GM19099 (cell line): ENCODE data around the gene AGAP3.

ENCODE experiments used
- POLR2A ChIP-seq: IDR thresholded peaks from 3 replicates; pipeline ENCODE4 v1.6.1; 2011; ENCODE audit warnings: low read depth; ENCODE audit not compliant: insufficient read length; ENCODE audit errors: extremely low read depth

AGAP3 gene

DNA sequence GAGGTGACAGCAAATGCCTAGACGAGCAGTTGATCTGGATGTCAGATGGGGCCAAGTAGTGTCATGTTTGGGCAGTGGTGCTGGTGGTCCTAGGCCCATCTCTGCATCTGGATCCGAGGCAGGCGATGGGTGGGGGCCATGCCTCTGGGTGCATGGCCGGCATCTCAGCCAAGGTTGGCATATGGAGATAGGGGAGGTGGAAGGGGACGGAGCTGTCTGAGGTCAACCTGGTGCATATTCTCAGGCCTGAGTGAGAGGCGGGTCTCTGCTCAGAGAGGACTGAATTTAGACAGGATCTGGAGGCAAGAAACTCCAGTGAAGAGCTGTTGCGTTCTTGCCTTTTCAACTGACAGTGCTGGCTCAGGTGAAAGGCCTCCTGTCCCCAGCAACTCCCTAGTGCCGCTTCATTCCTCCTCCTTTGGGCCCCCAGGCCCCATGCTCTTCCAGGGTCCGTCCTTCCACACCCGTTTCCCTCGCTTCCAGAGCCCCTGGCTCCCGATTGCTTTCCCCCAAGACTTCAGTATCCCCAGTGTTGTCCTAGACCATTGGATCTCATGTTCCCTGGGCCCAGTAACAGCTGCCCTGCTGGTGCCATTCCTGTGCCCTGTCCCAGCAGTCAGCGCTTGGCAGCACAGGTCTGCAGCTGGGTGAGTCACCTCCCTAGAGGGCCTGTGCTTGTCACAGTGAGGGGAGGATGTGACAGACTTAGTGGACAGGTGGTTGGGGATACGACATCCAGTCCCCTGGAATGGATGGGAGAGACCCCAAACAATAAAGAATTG, 48.7 kb downstream of the AGAP3 start:
- TF ChIP-seq POLR2A: no peak

DNA sequence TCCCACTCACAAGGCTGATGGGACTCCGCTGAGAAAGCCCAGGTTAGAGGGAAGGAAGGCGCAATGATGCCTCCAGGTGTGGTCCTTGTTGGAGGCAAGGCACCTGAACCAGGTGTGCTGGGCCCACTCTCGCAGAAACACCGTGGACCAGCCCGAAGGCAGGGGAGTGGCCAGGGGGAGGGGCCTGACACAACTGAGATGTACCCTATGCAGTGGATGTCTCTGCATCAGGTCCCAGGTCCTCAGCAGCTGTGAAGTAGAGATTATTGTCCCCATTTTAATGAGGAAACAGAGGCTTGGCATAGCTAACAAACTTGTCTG, 49.2 kb downstream of the AGAP3 start:
- no peak for TF ChIP-seq POLR2A

DNA sequence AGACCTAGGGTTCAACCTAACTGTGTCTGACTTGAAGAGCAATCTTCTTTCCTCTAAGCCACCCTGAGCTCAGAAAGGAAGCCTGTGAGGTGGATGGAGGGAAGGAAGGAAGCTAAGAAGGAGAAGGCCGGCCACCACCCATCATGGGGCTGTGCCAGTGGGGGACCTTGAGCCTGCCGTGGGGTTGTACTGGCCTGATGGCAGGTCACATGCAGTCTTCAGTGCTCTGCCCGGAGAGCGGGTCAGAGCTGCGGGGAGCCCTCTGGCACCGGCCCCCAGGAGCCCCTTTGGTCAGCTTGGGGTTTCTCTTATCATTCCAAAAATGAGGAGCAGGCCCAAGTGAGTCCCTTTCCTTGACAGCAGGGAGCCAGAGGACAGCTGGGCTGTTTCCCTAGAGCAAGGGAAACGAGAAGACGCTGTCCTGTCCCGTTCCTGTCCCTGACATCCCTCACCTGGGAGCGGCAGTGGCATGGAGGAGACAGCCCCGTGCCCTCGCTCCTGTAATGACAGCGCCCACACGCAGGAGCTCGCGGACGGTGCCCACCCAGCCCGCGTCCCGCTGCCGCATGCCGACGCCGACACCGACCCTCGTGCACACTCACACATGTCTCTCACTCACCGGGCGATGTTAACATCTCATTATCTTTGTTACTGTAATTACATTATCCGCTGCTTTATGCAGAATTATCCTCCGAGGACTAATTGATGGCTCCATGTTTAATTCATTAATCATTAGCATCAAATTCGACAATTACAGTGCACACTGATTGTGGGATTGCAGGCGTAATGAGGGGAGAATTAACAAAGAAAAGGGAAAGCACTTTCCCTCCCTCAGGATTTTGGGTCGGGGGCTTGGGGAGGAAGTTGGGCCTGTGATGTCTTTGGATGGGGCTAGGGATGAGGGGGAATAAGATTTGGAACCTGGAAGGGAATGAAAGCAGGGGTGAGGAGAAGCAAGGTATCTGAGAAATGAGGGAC, 49.9 kb downstream of the AGAP3 start:
- no peak for TF ChIP-seq POLR2A

DNA sequence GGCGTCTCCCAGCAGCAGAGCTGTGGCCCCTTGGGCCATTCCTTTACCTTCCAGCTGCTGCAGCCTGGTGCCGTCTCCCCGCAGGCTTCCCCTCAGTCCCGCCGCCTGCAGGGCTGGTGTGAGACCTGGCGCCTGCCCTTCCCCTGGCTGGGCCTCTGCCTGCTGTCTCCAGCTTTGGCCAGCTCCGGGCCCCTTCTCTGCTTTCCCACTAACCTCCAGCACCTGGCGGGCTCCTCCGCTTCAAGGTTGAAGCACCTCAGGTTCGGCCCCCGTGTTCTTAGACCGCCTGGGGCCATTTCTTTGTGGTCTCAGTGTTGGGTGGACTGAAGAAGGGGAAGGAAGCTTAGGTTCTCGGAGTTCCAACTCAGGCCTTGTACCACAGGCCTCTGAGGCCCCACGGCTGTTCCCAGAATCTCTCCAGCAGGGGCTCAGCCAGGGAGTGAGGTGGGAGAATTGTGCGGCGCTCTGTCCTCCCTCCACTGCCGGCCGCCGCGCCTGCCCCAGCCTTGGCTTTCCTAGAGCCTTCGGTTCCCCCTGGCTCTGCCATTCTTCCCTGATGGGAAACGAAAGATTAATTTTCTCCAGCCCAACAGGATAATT, 50.9 kb downstream of the AGAP3 start:
- TF ChIP-seq POLR2A: no peak

DNA sequence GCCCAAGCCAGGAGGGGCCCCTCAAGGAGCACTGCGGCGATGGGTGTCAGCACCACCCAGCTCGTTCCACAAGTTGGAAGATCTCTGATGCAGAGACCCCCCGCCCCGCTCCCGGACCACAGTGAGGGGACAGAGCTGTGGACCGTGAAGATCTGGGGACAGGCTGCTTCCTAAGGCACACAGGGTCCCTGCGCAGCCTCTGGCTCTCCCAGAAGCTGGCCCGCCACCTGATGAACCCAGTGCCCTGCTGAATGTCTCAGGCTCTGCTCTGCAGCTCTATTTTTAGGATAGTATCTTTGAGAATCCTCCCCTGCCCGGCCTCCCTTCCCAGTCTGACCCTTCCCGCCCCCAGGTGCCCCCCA, 51.5 kb downstream of the AGAP3 start:
- no peak for TF ChIP-seq POLR2A

DNA sequence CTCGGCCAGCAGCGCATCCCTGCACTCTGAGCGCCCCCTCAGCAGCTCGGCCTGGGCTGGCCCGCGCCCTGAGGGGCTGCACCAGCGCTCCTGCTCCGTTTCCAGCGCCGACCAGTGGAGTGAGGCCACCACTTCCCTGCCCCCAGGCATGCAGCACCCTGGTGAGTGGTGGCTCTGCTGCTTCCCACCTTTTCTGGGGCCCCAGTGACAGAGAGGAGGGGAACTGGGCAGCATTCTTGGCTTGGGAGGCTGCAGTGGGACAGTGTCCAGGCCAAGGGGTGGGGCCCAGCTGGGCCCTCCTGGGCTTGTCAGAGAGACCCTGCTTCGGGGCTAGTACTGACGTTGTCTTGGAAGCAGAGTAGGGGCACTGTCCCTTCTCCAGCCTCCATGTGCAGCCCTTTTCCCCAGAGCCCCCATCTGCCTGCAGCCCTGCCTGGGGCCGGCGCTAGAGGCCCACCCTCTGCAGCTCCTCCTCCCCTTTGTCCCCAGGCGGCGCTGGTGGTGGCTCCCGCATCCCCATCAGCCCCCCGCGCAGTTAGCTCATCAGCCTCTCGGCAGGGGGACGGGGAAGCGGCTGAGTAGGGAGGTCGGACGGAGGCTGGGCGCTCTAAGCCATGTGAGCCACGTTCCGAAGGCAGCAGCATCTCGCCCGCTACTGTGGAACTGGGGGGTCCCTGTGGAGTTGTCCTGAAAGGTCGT, 52.0 kb downstream of the AGAP3 start:
- TF ChIP-seq POLR2A: no peak

DNA sequence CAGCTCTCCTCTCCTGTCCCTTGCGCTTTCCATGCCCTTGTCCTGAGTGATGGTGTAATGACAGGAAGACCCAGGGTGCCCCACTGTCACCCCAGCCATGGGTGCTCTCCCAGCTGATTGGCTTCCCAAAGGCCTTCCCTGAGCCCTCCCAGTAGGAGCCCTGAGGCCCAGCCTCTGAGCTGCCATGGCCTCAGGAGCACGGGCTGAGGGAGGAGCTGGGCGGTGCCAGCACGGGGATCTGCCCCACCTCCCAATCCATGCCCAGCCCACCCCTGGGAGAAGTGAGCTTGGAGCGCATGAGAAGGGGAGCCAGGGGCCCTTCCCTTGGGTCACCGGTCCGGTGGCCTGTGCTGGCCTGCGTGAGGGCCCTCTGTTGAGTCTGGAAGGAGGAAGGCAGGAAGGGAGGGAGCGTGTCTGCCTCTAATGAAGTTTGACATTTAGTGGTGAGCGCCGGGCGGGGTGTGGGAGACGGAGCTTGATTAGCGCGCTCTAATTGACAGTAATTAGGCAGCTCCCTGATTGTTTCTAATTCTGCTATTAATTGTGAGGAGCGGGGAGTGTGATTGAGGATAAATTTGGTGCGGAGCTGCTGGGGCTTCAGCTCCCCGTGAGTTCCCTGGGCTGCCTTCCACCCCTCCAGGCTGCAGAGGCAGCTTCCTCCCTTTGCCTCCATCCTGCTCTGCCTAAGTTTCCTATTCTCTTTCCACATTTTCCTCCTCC, 53.0 kb downstream of the AGAP3 start:
- TF ChIP-seq POLR2A: no peak

DNA sequence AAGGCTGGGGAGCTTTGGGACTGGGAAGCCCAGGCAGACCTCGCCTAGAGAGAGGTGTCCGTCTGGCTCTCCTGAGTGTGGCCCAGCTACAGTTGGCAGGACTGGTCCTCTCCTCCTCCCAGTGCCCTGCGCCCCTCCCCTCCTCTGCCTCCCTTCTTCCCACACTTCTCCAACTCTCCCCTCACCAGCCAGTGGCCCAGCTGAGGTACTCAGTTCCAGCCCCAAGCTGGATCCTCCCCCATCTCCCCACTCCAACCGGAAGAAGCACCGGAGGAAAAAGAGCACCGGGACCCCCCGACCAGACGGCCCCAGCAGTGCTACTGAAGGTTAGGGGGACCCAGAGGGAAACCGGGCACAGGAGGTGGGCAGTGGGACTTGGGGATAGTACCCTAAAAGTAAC, 53.5 kb downstream of the AGAP3 start:
- TF ChIP-seq POLR2A: no peak

DNA sequence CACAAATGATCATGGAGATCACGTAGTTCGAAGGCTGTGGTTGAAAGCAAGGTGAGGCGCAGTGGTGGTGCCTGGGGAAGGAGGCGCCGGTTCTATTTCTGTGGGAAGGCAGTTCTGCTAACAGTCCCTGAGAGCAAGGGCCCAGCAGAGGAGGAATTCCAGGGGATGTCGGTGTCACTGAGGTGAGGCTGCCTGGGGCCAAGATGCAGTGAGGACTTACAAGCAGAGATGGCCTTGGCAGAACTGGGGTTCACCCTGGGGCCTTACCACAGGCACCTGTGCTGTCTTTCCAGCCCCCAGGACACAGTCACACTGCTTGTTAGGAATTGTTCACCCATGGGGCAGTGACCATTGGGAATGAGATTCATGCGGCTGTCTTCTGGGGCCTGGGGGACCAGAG, 54.6 kb downstream of the AGAP3 start:
- TF ChIP-seq POLR2A: no peak

DNA sequence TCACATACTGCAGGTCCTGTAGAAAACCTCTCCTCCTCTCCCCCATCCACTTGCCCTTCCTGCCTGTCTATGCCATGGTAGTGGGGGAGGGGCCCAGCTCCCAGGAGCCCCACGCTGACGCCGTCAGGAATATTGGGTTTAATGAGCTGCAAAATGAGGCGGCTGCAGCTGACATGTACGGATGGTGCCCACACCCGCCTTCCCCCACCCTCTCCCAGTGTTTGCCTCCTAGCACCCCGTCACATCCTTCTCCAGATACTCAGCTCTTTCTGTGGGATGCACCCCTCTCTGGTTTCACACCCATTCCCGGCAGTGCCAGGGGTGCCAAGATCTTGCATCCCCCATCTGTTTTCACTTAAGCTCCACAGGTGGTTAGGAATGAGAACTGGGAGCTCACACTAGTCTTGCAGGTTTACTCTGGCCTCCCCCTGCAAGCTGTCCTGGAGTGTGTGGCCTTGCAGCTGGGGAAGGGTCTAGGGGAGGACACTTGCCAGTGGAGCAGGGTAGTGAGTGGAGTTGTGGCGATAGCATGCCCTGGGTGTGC, 55.1 kb downstream of the AGAP3 start:
- no peak for TF ChIP-seq POLR2A

DNA sequence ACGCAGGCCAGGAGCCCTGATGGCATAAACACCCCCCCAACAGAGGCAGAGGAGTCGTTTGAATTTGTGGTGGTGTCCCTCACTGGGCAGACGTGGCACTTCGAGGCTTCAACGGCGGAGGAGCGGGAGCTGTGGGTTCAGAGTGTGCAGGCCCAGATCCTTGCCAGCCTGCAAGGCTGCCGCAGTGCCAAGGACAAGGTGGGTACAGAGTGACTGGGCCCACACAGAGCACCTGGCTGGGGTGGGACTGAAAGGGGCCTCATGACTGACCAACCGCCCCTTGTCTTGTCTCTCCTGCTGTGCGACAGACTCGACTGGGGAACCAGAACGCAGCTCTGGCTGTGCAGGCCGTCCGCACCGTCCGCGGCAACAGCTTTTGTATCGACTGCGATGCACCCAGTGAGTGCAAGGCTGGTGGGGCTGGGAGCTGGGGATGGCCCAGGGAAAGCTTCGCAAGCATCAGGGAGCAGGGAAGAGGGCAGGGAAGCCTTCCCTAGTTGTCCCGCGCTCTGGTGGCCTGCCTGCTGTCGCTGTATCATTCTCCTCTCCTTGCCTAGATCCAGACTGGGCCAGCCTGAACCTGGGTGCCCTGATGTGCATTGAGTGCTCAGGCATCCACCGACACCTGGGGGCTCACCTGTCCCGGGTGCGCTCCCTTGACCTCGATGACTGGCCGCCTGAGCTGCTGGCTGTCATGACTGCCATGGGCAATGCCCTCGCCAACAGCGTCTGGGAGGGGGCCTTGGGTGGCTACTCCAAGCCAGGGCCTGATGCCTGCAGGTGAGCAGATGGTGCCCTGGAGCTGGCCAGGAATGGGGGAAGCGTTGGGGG, 55.8 kb downstream of the AGAP3 start:
- TF ChIP-seq POLR2A: no peak

DNA sequence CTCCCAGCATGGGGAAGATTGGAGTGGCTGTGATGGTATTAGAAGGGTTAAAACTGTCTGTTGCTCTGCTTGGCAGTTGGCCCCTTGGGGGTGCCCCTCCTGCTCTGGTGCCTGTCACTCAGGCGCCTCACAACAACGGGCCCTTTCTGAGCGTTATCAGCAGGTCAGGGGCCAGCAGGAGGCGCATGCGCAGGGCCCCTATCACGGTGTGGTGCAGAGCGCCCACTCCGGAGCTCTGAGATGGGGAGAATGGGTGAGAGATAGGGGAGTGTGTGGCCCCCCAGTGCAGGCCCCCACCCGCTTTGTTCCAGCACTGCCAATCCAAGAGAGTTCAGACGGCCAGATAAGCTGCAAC, 56.4 kb downstream of the AGAP3 start:
- TF ChIP-seq POLR2A: no peak

DNA sequence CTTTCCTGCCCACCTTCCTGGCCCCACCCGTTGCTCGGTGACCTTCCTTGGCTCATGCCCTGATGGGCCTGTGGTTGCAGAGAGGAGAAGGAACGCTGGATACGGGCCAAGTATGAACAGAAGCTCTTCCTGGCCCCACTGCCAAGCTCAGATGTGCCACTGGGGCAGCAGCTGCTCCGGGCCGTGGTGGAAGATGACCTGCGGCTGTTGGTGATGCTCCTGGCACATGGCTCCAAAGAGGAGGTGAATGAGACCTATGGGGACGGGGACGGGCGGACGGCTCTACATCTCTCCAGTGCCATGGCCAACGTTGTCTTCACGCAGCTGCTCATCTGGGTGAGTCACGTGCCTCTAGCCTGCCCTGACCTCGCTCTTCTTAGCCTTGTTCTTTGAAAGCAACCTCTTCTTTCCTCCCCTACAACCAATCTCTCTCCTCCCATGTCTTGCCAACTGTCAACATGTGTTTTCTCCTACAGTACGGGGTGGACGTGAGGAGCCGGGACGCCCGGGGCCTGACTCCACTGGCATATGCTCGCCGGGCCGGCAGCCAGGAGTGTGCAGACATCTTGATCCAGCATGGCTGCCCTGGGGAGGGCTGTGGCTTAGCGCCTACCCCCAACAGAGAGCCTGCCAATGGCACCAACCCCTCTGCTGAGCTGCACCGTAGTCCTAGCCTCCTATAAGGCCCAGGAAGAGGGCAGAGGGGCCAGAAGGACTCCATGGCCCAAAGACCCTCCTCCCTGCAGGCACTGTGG, 57.2 kb downstream of the AGAP3 start:
- TF ChIP-seq POLR2A: no peak
